ENCODE results near the gene SPATA1. TPM values are rescaled to one million over a fixed set of nuclear protein-coding genes. Genes with fewer than 3 reads are reported as not detected.

SPATA1 gene
- total RNA-seq, 1 donor: 3.0 TPM

GRCh38 chr1:84600796-84601195 lies 94.6 kb downstream of the SPATA1 start:
- no peak overlapping the region for H3K4me3 ChIP-seq (ENCODE audit: low read depth, low read length)
- no peak for TF ChIP-seq CTCF (IDR thresholded peaks at IDR 0.05; ENCODE audit: insufficient read depth, low read length)
- no peak for DNase-seq (ENCODE audit: low read depth)

GRCh38 chr1:84603223-84603622 lies 97.0 kb downstream of the SPATA1 start:
- TF ChIP-seq CTCF (IDR thresholded peaks at IDR 0.05; ENCODE audit: insufficient read depth, low read length): no peak
- DNase-seq (ENCODE audit: low read depth): peak; percentile 83
- H3K4me3 ChIP-seq (ENCODE audit: low read depth, low read length): peak overlapping the region; percentile 67

GRCh38 chr1:84603941-84604830 lies 98.0 kb downstream of the SPATA1 start:
- peak overlapping the region; percentile 67 for H3K4me3 ChIP-seq (ENCODE audit: low read depth, low read length)
- peak; percentile 79 for TF ChIP-seq CTCF (IDR thresholded peaks at IDR 0.05; ENCODE audit: insufficient read depth, low read length)
- peak; percentile 95 for DNase-seq (ENCODE audit: low read depth)

GRCh38 chr1:84605157-84605556 lies 99.0 kb downstream of the SPATA1 start:
- no peak for TF ChIP-seq CTCF (IDR thresholded peaks at IDR 0.05; ENCODE audit: insufficient read depth, low read length)
- DNase-seq (ENCODE audit: low read depth): no peak
- no peak overlapping the region for H3K4me3 ChIP-seq (ENCODE audit: low read depth, low read length)

- no peak for TF ChIP-seq CTCF (IDR thresholded peaks at IDR 0.05; ENCODE audit: insufficient read depth, low read length)
- DNase-seq (ENCODE audit: low read depth): no peak
- no peak overlapping the region for H3K4me3 ChIP-seq (ENCODE audit: low read depth, low read length)
Measured at GRCh38 chr1:84606977-84607376, 100.8 kb downstream of the SPATA1 start.

- DNase-seq (ENCODE audit: low read depth): no peak
- TF ChIP-seq CTCF (IDR thresholded peaks at IDR 0.05; ENCODE audit: insufficient read depth, low read length): no peak
Measured at GRCh38 chr1:84611091-84611490, 104.9 kb downstream of the SPATA1 start.

More at GRCh38 chr1:84611091-84611490, 104.9 kb downstream of the SPATA1 start:
- no peak overlapping the region for H3K4me3 ChIP-seq (ENCODE audit: low read depth, low read length)
